K562 (cell line): ENCODE measurements around the gene TTC9C. TPM values are rescaled to one million over a fixed set of nuclear protein-coding genes. Genes with fewer than 3 reads are reported as not detected.
"Not testable (repeated sequence)": the region's sequence is repeated elsewhere in the genome, so short reads cannot be mapped to it uniquely, and the experiment has no call there.

Experiments used
- ATAC-seq: fragments of 200-7000 bp; cut with Tn5 transposase; 3 replicates; pipeline ENCODE4 v1.9.1; 2020; ENCODE audit warnings: moderate library complexity
- BruUV-seq: library from RNA; stranded (reverse); fragments of 400-500 nt; replicated peaks from 2 replicates; lab custom pipeline; 2021; lab: Mats Ljungman, UMichigan
- CTCF ChIA-PET: fragments of 300-600 bp; formaldehyde crosslinking; extraction: SDS; loops from one replicate; lab custom pipeline; 2021; ENCODE audit warnings: low intra/inter-chr PET ratio; lab: Yijun Ruan, JAX
- POLR2A ChIA-PET: fragments of 300-600, 350-650 bp; sonication (Branson Sonifier 250); formaldehyde crosslinking; extraction: SDS; loops from one replicate; lab custom pipeline; 2021; ENCODE audit warnings: antibody characterized with exemption, inconsistent platforms; lab: Yijun Ruan, JAX
- DNase-seq, 4 experiments: peaks; one replicate each; pipeline versions ENCODE4 v3.0.0 to v3.0.0-alpha.2; 2011 to 2018; ENCODE audit warnings: low spot score in 3 of 4, mixed read lengths in 3 of 4; ENCODE audit errors: extremely low read depth in 1 of 4
- FAIRE-seq: peaks from 2 replicates; lab custom pipeline; 2011; peaks lifted over from hg19 to GRCh38; lab: Jason Lieb, UNC
- H2AFZ ChIP-seq: 2 replicates; pipeline ENCODE4 v1.6.0; 2011; ENCODE audit warnings: low read depth, low read length, control low read depth, inconsistent platforms
- H3K27ac ChIP-seq: fragments of 200-600 bp; 3 replicates; pipeline ENCODE4 v1.8.0; 2011; ENCODE audit warnings: low read depth, mild to moderate bottlenecking, control low read depth, inconsistent platforms, low read length, moderate library complexity, mixed read lengths; ENCODE audit errors: extremely low read depth
- H3K27me3 ChIP-seq, 2 experiments: fragments of 300-600 bp in 1 of 2; 2 replicates in 1 of 2; 3 replicates in 1 of 2; pipeline versions ENCODE4 v1.6.0 to v1.8.0; 2011; ENCODE audit warnings: inconsistent platforms in 2 of 2, low read length in 2 of 2, mild to moderate bottlenecking in 1 of 2, mixed read lengths in 1 of 2, moderate library complexity in 1 of 2; ENCODE audit not compliant: control insufficient read depth in 2 of 2, insufficient read depth in 2 of 2
- H3K36me3 ChIP-seq: fragments of 300-600 bp; 3 replicates; pipeline ENCODE4 v1.8.0; 2011; ENCODE audit warnings: mild to moderate bottlenecking, low read length, inconsistent platforms; ENCODE audit not compliant: control insufficient read depth, insufficient read depth
- H3K4me1 ChIP-seq, 2 experiments: fragments of 200-600 bp in 1 of 2; replicated peaks in 1 of 2; 2 replicates in 1 of 2; 3 replicates in 1 of 2; pipeline versions ENCODE4 v1.5.1 to v1.8.0; 2011; ENCODE audit warnings: inconsistent platforms in 2 of 2, low read length in 2 of 2, mild to moderate bottlenecking in 1 of 2, mixed read lengths in 1 of 2, moderate library complexity in 1 of 2; ENCODE audit not compliant: control insufficient read depth in 2 of 2, insufficient read depth in 2 of 2
- H3K4me2 ChIP-seq: 2 replicates; pipeline ENCODE4 v1.6.1; 2011; ENCODE audit warnings: low read length, control low read depth, inconsistent platforms, mixed read lengths; ENCODE audit not compliant: insufficient read depth
- H3K4me3 ChIP-seq: fragments of 200-600 bp; sonication (generic), shearing (Covaris generic); 2 replicates; pipeline ENCODE4 v1.5.1; 2016; ENCODE audit warnings: control low read depth, inconsistent platforms
- H3K79me2 ChIP-seq: fragments of 200-600 bp; 3 replicates; pipeline ENCODE4 v1.8.0; 2011; ENCODE audit warnings: low read length, inconsistent platforms; ENCODE audit not compliant: control insufficient read depth, insufficient read depth
- H3K9ac ChIP-seq, 2 experiments: 2 replicates each; pipeline versions ENCODE4 v1.6.0 to v1.6.1; 2011; ENCODE audit warnings: low read depth in 2 of 2, low read length in 2 of 2, control low read depth in 1 of 2, inconsistent platforms in 1 of 2, mild to moderate bottlenecking in 1 of 2, mixed read lengths in 1 of 2; ENCODE audit not compliant: insufficient read depth in 1 of 2
- H3K9me1 ChIP-seq: one replicate; pipeline ENCODE4 v1.6.0; 2011; ENCODE audit warnings: inconsistent platforms, mild to moderate bottlenecking, low read length, moderate library complexity; ENCODE audit not compliant: control insufficient read depth, insufficient read depth
- H3K9me3 ChIP-seq: replicated peaks from 2 replicates; pipeline ENCODE4 v1.5.1; 2011; ENCODE audit warnings: low read depth, low read length, inconsistent platforms; ENCODE audit not compliant: control insufficient read depth, insufficient read depth
- H4K20me1 ChIP-seq: replicated peaks from 2 replicates; pipeline ENCODE4 v1.6.1; 2011; ENCODE audit warnings: low read length, inconsistent platforms, mixed read lengths; ENCODE audit not compliant: control insufficient read depth, insufficient read depth
- CHD4 ChIP-seq: fragments of 200-600 bp; sonication (generic); IDR thresholded peaks from 3 replicates; pipeline ENCODE4 v1.6.1; 2012; ENCODE audit warnings: low read depth, mild to moderate bottlenecking, mixed read lengths, low read length, inconsistent platforms; ENCODE audit not compliant: insufficient read depth, insufficient replicate concordance, poor library complexity, severe bottlenecking
- CTBP1 ChIP-seq: fragments of 450-650 bp; IDR thresholded peaks from 2 replicates; pipeline ENCODE4 v1.6.1; 2016; ENCODE audit warnings: borderline replicate concordance
- JUN ChIP-seq, 2 experiments: sonication (generic) in 1 of 2; formaldehyde crosslinking in 1 of 2; IDR thresholded peaks; 2 replicates each; pipeline versions ENCODE4 v1.6.1 to v1.8.0; 2012 to 2022; ENCODE audit warnings: borderline replicate concordance in 2 of 2, mild to moderate bottlenecking in 2 of 2, improper control_type of control experiment in 1 of 2, low read depth in 1 of 2, low read length in 1 of 2, missing genetic modification reagents in 1 of 2
- KHSRP ChIP-seq: fragments of 450-650 bp; IDR thresholded peaks from 2 replicates; pipeline ENCODE4 v1.6.1; 2017
- NFIC ChIP-seq: fragments of 450-650 bp; IDR thresholded peaks from 2 replicates; pipeline ENCODE4 v1.6.1; 2017; ENCODE audit warnings: mild to moderate bottlenecking, inconsistent platforms
- NFRKB ChIP-seq: fragments of 450-650 bp; IDR thresholded peaks from 2 replicates; pipeline ENCODE4 v1.6.1; 2016; ENCODE audit warnings: low read depth
- NONO ChIP-seq, 2 experiments: fragments of 200-400 bp in 1 of 2; fragments of 450-650 bp in 1 of 2; formaldehyde crosslinking in 1 of 2; IDR thresholded peaks; 2 replicates each; pipeline ENCODE4 v1.6.1; 2017; ENCODE audit warnings: low read depth in 2 of 2, mild to moderate bottlenecking in 2 of 2, moderate library complexity in 2 of 2, low read length in 1 of 2
- POLR2A ChIP-seq: fragments of 450-650 bp; conservative IDR thresholded peaks from 2 replicates; pipeline ENCODE4 v1.6.1; 2016
- POLR3G ChIP-seq: IDR thresholded peaks from 2 replicates; pipeline ENCODE4 v1.6.1; 2011; ENCODE audit not compliant: insufficient read length, insufficient replicate concordance; ENCODE audit errors: extremely low read depth
- SRSF3 ChIP-seq: fragments of 200-400 bp; formaldehyde crosslinking; IDR thresholded peaks from 2 replicates; pipeline ENCODE4 v1.6.1; 2016; ENCODE audit warnings: mild to moderate bottlenecking, low read length, moderate library complexity; ENCODE audit not compliant: insufficient read depth
- SUPT5H ChIP-seq: fragments of 450-650 bp; IDR thresholded peaks from 2 replicates; pipeline ENCODE4 v1.6.1; 2016
- XRCC5 ChIP-seq: fragments of 200-400 bp; formaldehyde crosslinking; IDR thresholded peaks from 2 replicates; pipeline ENCODE4 v1.6.1; 2017; ENCODE audit warnings: low read depth, mild to moderate bottlenecking, low read length
- WGBS: fragments of 100-300 bp; shearing (Covaris generic); methylation state at CpG from one replicate; pipeline ENCODE4 v1.1.6; 2016; ENCODE audit warnings: low coverage, mixed read lengths; ENCODE audit not compliant: insufficient coverage; ENCODE audit errors: missing lambda C conversion rate; 5-methylcytosine and 5-hydroxymethylcytosine counted together
- in situ Hi-C: fragments of 300-500 bp; cut with MboI; formaldehyde crosslinking; loops from 4 replicates; pipeline ENCODE4 v1.15.0; 2018; ENCODE audit warnings: inconsistent platforms, mixed read lengths
- intact Hi-C: fragments of 100-400 bp; cut with micrococcal nuclease; formaldehyde crosslinking; loops from 2 replicates; pipeline ENCODE4 v1.14.2; 2022
- polyA plus RNA-seq, 8 experiments: library from polyadenylated mRNA; depleted of rRNA in 4 of 8; stranded (reverse) in 5 of 8; unstranded in 3 of 8; fragments of >200 nt; fragmentation: Nextera tagmentation in 2 of 8; fragmentation: Illumina TruSeq in 1 of 8; extraction: Ambion mirVana in 2 of 8; extraction: Trizol in 1 of 8; gene quantifications; 2 replicates each; pipeline versions ENCODE4 v1.2.1 to v1.2.3, GENCODE V29; 2011 to 2014; ENCODE audit warnings: inconsistent platforms in 1 of 8, missing spikeins in 1 of 8
- total RNA-seq, 7 experiments: library from RNA; depleted of rRNA in 6 of 7; stranded (reverse); fragments of >200 nt in 6 of 7; fragmentation: Illumina TruSeq in 2 of 7; extraction: Trizol in 2 of 7; gene quantifications; 2 replicates each; pipeline versions ENCODE4 v1.2.1 to v1.2.3, GENCODE V29; 2011 to 2021; ENCODE audit warnings: low replicate concordance in 1 of 7
- TF ChIP-seq, protein P1 (sequence below), 2 experiments: fragments of 450-650 bp in 1 of 2; sonication (generic) in 1 of 2; formaldehyde crosslinking in 1 of 2; IDR thresholded peaks in 1 of 2; conservative IDR thresholded peaks in 1 of 2; 2 replicates each; pipeline versions ENCODE4 v1.6.1 to v1.8.1; 2016 to 2023; ENCODE audit warnings: mild to moderate bottlenecking in 2 of 2, moderate library complexity in 2 of 2, inconsistent platforms in 1 of 2, missing genetic modification reagents in 1 of 2

The TTC9C gene
- total and polyA plus RNA-seq, 9 of the 15 experiments (the other 6 are each of a cell fraction or from before 2014, with no cell fraction given), result 32.8 to 59.0 (median 37.1) TPM

DNA sequence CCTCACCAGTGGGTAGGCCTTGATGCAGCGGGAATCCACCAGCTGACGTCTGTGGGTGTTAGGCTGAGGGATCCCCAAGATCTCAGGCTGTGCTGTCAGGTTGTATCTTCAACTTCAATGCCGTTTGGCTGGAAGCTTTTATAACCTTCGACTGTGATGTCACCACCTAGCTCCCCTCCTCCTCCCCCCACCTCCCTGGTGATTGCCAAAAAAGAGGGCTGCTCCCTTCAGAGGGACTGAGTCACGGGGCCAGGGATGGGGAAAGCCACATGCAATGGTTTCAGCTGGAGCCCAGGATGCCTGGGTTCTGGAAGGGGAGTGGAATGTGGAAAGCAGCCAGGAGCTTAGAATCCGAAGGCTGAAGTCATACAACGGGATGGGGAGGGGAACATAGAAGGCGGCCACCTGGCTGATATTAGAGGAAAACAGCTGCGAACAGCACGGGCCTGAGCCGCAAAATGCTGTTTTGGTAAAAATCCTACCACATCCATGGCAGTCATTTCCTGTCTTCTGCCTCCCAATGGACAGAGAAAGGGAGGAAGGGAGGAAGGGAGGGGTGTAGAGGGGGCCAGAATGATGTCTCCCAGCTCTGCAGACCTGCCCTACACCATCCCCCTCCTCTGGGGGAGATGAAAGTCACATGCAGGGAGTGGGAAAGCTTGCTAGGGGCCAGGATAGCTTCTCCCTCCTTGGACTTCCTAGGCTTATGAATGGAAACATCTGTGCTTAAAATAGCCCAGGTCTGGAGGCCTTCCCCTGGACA, 38.7 kb upstream of the TTC9C start, which contains the start of gene LRRN4CL (continued):
- TF ChIP-seq POLR3G (no peak), CTBP1 (no peak), NONO (IDR thresholded peaks at IDR 0.05; ENCODE audit: low read depth in 2 of 2, low read length in 1 of 2) (no peak), CHD4 (no peak), SRSF3 (no peak), XRCC5 (no peak), POLR2A (peak; percentile 52), SUPT5H (0 out of 2 replicates have a peak, but pooled peaks have one; percentile 17), NFRKB (no peak), NFIC (0 out of 2 replicates have a peak, but pooled peaks have one; percentile 16), KHSRP (no peak), JUN (IDR thresholded peaks at IDR 0.05; ENCODE audit: borderline replicate concordance, low read depth, low read length) (no peak), JUN (CRISPR knock-in tag; IDR thresholded peaks at IDR 0.05; ENCODE audit: borderline replicate concordance) (no peak)
- TF ChIP-seq, protein P1, sequence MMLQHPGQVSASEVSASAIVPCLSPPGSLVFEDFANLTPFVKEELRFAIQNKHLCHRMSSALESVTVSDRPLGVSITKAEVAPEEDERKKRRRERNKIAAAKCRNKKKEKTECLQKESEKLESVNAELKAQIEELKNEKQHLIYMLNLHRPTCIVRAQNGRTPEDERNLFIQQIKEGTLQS (IDR thresholded peaks at IDR 0.05), result peak; percentile 41
- TF ChIP-seq, protein P1 (CRISPR knock-in tag; conservative IDR thresholded peaks at IDR 0.05), result no peak

DNA sequence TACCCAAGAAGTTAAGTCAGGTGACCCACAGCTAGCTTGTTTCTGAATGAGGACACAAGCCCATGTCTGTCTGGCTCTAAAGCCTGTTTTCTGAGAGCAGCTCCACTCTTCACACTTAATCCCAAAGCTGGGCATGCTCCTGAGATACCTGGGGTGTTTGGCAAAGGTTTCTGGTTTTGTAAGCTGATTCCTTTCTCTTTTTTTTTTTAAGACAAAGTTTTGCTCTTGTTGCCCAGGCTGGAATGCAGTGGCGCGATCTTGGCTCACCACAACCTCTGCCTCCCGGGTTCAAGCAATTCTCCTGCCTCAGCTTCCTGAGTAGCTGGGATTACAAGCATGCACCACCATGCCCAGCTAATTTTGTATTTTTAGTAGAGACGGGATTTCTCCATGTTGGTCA, 34.7 kb upstream of the TTC9C start:
- H3K27ac ChIP-seq, H3K27me3 ChIP-seq, H2AFZ ChIP-seq, H3K79me2 ChIP-seq, H3K4me3 ChIP-seq, DNase-seq, FAIRE-seq, ATAC-seq, H4K20me1 ChIP-seq, H3K4me1 ChIP-seq, CTCF ChIA-PET, BruUV-seq, H3K4me2 ChIP-seq, H3K9me3 ChIP-seq, H3K9me1 ChIP-seq, H3K9ac ChIP-seq: not testable (repeated sequence)
- H3K36me3 ChIP-seq, result peaks cover 42% of the 10 kb centered on the region
- POLR2A ChIA-PET, result interaction anchor here (0.6 to 2.5 kb wide), 5 partner anchors 12 to 317 kb away, joined by 3 to 8 read pairs (median 4); partner anchors contain the start of genes C11orf98, CSKMT and UBXN1
- in situ Hi-C loops, result loop anchor here (5.0 kb wide), 1 partner anchor 301 kb away; no protein-coding TSS in a partner anchor
- WGBS, result 88% methylated on average over 1 of the region's 4 CpGs
- intact Hi-C loops, result loop anchor here (5.0 kb wide), 2 partner anchors 81 to 101 kb away; partner anchors contain the start of genes EML3, ROM1 and TUT1
